NCI-H1092 (cell line): ENCODE data around the gene CA9.
"Not testable (repeated sequence)": the region's sequence is repeated elsewhere in the genome, so short reads cannot be mapped to it uniquely, and the experiment has no call there.

Source experiments
- DNase-seq: peaks from one replicate; lab custom pipeline; 2025; lab: John Stamatoyannopoulos, UW

Gene CA9

GRCh38 chr9:35673132-35674024 is at the start of gene CA9:
CA9 (plus strand) TSS chr9:35673928; CDS start chr9:35673960, 32 bp downstream.
- DNase-seq: peak; percentile 80

- DNase-seq: no peak
Observed at GRCh38 chr9:35627575-35627974, 46.2 kb upstream of the CA9 start.

GRCh38 chr9:35628389-35628991 is 45.2 kb upstream of the CA9 start:
- no peak for DNase-seq

GRCh38 chr9:35629597-35629996 is 44.1 kb upstream of the CA9 start:
- DNase-seq: no peak

- DNase-seq: no peak
Observed at GRCh38 chr9:35635730-35636129, 38.0 kb upstream of the CA9 start.

- DNase-seq: no peak
Observed at GRCh38 chr9:35636135-35636876, 37.4 kb upstream of the CA9 start.

GRCh38 chr9:35636877-35637246 is 36.9 kb upstream of the CA9 start:
- DNase-seq: not testable (repeated sequence)

- DNase-seq: not testable (repeated sequence)
Observed at GRCh38 chr9:35637427-35637955, 36.2 kb upstream of the CA9 start.

- DNase-seq: not testable (repeated sequence)
Observed at GRCh38 chr9:35638751-35639150, 35.0 kb upstream of the CA9 start.

GRCh38 chr9:35639225-35639624 is 34.5 kb upstream of the CA9 start:
- not testable (repeated sequence) for DNase-seq

GRCh38 chr9:35639631-35640030 is 34.1 kb upstream of the CA9 start:
- no peak for DNase-seq

- DNase-seq: not testable (repeated sequence)
Observed at GRCh38 chr9:35640431-35640830, 33.3 kb upstream of the CA9 start.

- not testable (repeated sequence) for DNase-seq
Observed at GRCh38 chr9:35641478-35641877, 32.2 kb upstream of the CA9 start.

GRCh38 chr9:35643046-35643445 is 30.7 kb upstream of the CA9 start:
- no peak for DNase-seq

GRCh38 chr9:35645736-35646135 is 28.0 kb upstream of the CA9 start:
- not testable (repeated sequence) for DNase-seq

- no peak for DNase-seq
Observed at GRCh38 chr9:35646153-35646532, 27.6 kb upstream of the CA9 start.

- peak; percentile 85 for DNase-seq
Observed at GRCh38 chr9:35646533-35647265, 27.0 kb upstream of the CA9 start.

GRCh38 chr9:35649431-35650340 is 24.0 kb upstream of the CA9 start:
- no peak for DNase-seq

GRCh38 chr9:35650341-35651158 is 23.2 kb upstream of the CA9 start, which contains the start of gene SIT1:
SIT1 (minus strand) TSS chr9:35650931; CDS start chr9:35650853, 78 bp downstream.
- DNase-seq: no peak
